Endothelial cell of umbilical vein (primary cell): ENCODE data around the gene SERPINB6.

Experiments
- CTCF ChIP-seq, 2 donors: IDR thresholded peaks; 1 replicate in 1 of 2; 2 replicates in 1 of 2; pipeline ENCODE4 v1.5.1; 2011; ENCODE audit warnings: low read length in 2 of 2, mild to moderate bottlenecking in 2 of 2, moderate library complexity in 2 of 2, control low read depth in 1 of 2, inconsistent platforms in 1 of 2, low read depth in 1 of 2; ENCODE audit not compliant: insufficient read depth in 1 of 2; ENCODE audit errors: extremely low read depth in 1 of 2
- POLR2A ChIP-seq: IDR thresholded peaks from 2 replicates; pipeline ENCODE4 v1.6.1; 2012; ENCODE audit warnings: low read depth, mild to moderate bottlenecking, control low read depth, low read length

DNA sequence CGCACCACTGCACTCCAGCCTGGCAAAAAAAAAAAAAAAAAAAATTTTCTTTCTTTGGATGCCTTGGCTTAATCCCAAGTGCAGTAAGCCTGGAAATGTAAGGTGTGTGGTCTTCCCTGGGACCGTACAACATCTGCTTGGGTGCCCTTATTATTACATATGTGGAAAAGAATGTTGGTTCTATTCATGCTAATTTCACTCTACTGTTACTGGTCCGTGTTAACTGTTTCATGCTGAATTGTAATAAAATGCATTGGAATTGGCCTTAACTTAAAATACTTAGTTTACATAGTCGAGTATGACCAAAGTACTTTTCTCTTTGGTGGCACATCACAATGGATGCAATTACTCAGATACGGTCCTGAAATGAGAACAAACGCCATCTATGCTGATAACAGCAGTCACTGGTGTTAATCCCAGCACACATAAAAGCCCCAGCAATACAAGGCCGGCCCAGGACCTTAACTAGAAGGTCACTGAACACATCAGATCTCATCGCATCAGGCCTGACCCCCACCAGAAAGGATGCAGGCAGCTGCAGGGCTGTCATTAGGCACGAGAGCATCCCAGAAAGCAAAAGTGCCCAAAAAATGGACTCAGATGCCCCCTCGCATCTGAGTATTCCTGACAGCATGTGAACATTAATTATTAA, 1.2 kb downstream of the SERPINB6 start:
- TF ChIP-seq POLR2A (no peak), CTCF (IDR thresholded peaks at IDR 0.05; ENCODE audit: extremely low read depth in 1 of 2, insufficient read depth in 1 of 2, low read depth in 1 of 2, low read length in 2 of 2) (no peak)
